Activated B cell treated with CpG ODN at 0.5 μM for 24 hours (primary cell): ENCODE measurements around the gene SHISA8. TPM values are rescaled to one million over a fixed set of nuclear protein-coding genes. Genes with fewer than 3 reads are reported as not detected.

ENCODE experiments used
- ATAC-seq: fragments of 200-7000 bp; cut with Tn5 transposase; one replicate; pipeline ENCODE4 v1.10.0; 2021; ENCODE audit warnings: low read depth, mild to moderate bottlenecking, moderate library complexity
- CTCF ChIA-PET: fragments of 350-600 bp; sonication (Branson Sonifier 250); formaldehyde crosslinking; loops from one replicate; lab custom pipeline; 2021; ENCODE audit warnings: antibody characterized with exemption; lab: Charles Lee
- POLR2A ChIA-PET: fragments of 350-600 bp; sonication (Branson Sonifier 250); formaldehyde crosslinking; loops from one replicate; lab custom pipeline; 2021; ENCODE audit warnings: antibody characterized with exemption; lab: Charles Lee
- DNase-seq: peaks from one replicate; pipeline ENCODE4 v3.0.0; 2022
- H3K27ac Mint-ChIP-seq: one replicate; pipeline ENCODE4 v1.8.0; 2020; ENCODE audit warnings: mixed read lengths
- H3K27me3 Mint-ChIP-seq: one replicate; pipeline ENCODE4 v1.8.0; 2021; ENCODE audit warnings: mixed read lengths
- H3K36me3 Mint-ChIP-seq: one replicate; pipeline ENCODE4 v1.8.0; 2021; ENCODE audit warnings: low read depth, mixed read lengths
- H3K4me1 Mint-ChIP-seq: one replicate; pipeline ENCODE4 v1.8.0; 2021; ENCODE audit warnings: mixed read lengths
- H3K4me3 Mint-ChIP-seq: one replicate; pipeline ENCODE4 v1.8.0; 2020; ENCODE audit warnings: mild to moderate bottlenecking, mixed read lengths
- H3K9me3 Mint-ChIP-seq: one replicate; pipeline ENCODE4 v1.8.0; 2020; ENCODE audit warnings: mixed read lengths
- CTCF ChIP-seq: fragments of 200-600 bp; IDR thresholded peaks from one replicate; pipeline ENCODE4 v1.8.0; 2022; ENCODE audit warnings: antibody characterized with exemption, mild to moderate bottlenecking
- intact Hi-C: fragments of 100-400 bp; cut with micrococcal nuclease; formaldehyde crosslinking; loops from one replicate; pipeline ENCODE4 v1.15.1; 2024
- total RNA-seq: library from RNA; stranded (reverse); gene quantifications from 2 replicates; pipeline ENCODE4 v1.2.3, GENCODE V29; 2022

The SHISA8 gene
- total RNA-seq, 1 donor from 2014 or later: 12.6 TPM

- ATAC-seq: no peak
- ChIA-PET POLR2A (interaction anchor here (0.7 to 14.7 kb wide), 5 partner anchors 8 to 1075 kb away, joined by 6 to 1414 read pairs (median 141); partner anchors contain the start of genes SHISA8 and SREBF2), CTCF (interaction anchor here (11.8 kb wide), 1 partner anchor 8 kb away, joined by 258 read pairs; no protein-coding TSS in a partner anchor)
- Mint-ChIP-seq H3K4me3 (peak overlapping the region; percentile 82), H3K9me3 (no peaks in the 10 kb centered on the region), H3K4me1 (peaks cover 85% of the 10 kb centered on the region), H3K27ac (peak overlapping the region; percentile 94), H3K27me3 (no peaks in the 10 kb centered on the region), H3K36me3 (peaks cover 15% of the 10 kb centered on the region)
- TF ChIP-seq CTCF: no peak
- intact Hi-C loops: no loop called here
- no peak for DNase-seq
These were observed 14.5 kb upstream of the SHISA8 start for GRCh38 chr22:41929418-41929810.

GRCh38 chr22:41928593-41929417 lies 13.9 kb upstream of the SHISA8 start:
- no peaks in the 10 kb centered on the region for H3K9me3 Mint-ChIP-seq
- peak overlapping the region; percentile 94 for H3K27ac Mint-ChIP-seq
- intact Hi-C loops: no loop called here
- POLR2A ChIA-PET: interaction anchor here (0.6 to 14.7 kb wide), 7 partner anchors 8 to 1074 kb away, joined by 3 to 1414 read pairs (median 51); partner anchors contain the start of genes SHISA8 and SREBF2
- peaks cover 84% of the 10 kb centered on the region for H3K4me1 Mint-ChIP-seq
- H3K36me3 Mint-ChIP-seq: peaks cover 19% of the 10 kb centered on the region
- no peak for DNase-seq
- TF ChIP-seq CTCF: no peak
- ATAC-seq: no peak
- no peaks in the 10 kb centered on the region for H3K27me3 Mint-ChIP-seq
- peak overlapping the region; percentile 82 for H3K4me3 Mint-ChIP-seq
- CTCF ChIA-PET: interaction anchor here (0.6 to 11.8 kb wide), 2 partner anchors 9 to 12 kb away, joined by 3 to 258 read pairs; no protein-coding TSS in a partner anchor

GRCh38 chr22:41927813-41928212 lies 12.9 kb upstream of the SHISA8 start:
- intact Hi-C loops: no loop called here
- ChIA-PET CTCF (interaction anchor here (11.8 kb wide), 1 partner anchor 10 kb away, joined by 258 read pairs; no protein-coding TSS in a partner anchor), POLR2A (interaction anchor here (4.8 to 14.7 kb wide), 5 partner anchors 7 to 96 kb away, joined by 51 to 1414 read pairs (median 141); partner anchors contain the start of genes SHISA8 and SREBF2)
- H3K36me3 Mint-ChIP-seq: peaks cover 28% of the 10 kb centered on the region
- H3K27ac Mint-ChIP-seq: peak overlapping the region; percentile 94
- no peaks in the 10 kb centered on the region for H3K27me3 Mint-ChIP-seq
- H3K4me3 Mint-ChIP-seq: peak overlapping the region; percentile 82
- ATAC-seq (no peak), DNase-seq (no peak)
- peaks cover 84% of the 10 kb centered on the region for H3K4me1 Mint-ChIP-seq
- no peaks in the 10 kb centered on the region for H3K9me3 Mint-ChIP-seq
- TF ChIP-seq CTCF: no peak

GRCh38 chr22:41925783-41926460 lies 11.0 kb upstream of the SHISA8 start:
- POLR2A ChIA-PET: interaction anchor here (0.5 to 14.7 kb wide), 27 partner anchors 11 to 815 kb away, joined by 3 to 1414 read pairs (median 6); partner anchors contain the start of genes CENPM, DESI1, SHISA8 and SMDT1
- CTCF ChIA-PET: interaction anchor here (0.7 to 11.8 kb wide), 12 partner anchors 10 to 228 kb away, joined by 3 to 258 read pairs (median 8); partner anchors contain the start of genes CCDC134, CENPM, MEI1 and SREBF2
- intact Hi-C loops: loop anchor here (1.0 to 2.0 kb wide), 3 partner anchors 10 to 15 kb away; no protein-coding TSS in a partner anchor
- Mint-ChIP-seq H3K4me3 (peak overlapping the region; percentile 92), H3K27ac (peak overlapping the region; percentile 94), H3K9me3 (no peaks in the 10 kb centered on the region), H3K27me3 (no peaks in the 10 kb centered on the region), H3K4me1 (peaks cover 83% of the 10 kb centered on the region), H3K36me3 (peaks cover 39% of the 10 kb centered on the region)
- peak; percentile 26 for TF ChIP-seq CTCF
- DNase-seq (peak; percentile 90), ATAC-seq (peak; percentile 45)
